Fibroblast of mammary gland (primary cell): Measurements from ENCODE around the gene RNF8.

Experiments used
- DNase-seq: peaks from one replicate; pipeline ENCODE4 v3.0.0-alpha.2; 2010; ENCODE audit warnings: low read depth
- H3K4me3 ChIP-seq: 2 replicates; pipeline ENCODE4 v1.5.1; 2011; ENCODE audit warnings: low read depth, mild to moderate bottlenecking, low read length, moderate library complexity; ENCODE audit not compliant: control insufficient read depth
- CTCF ChIP-seq: conservative IDR thresholded peaks from 2 replicates; pipeline ENCODE4 v1.5.1; 2011; ENCODE audit warnings: low read depth, low read length, inconsistent platforms; ENCODE audit not compliant: control insufficient read depth, insufficient read depth

Gene RNF8

GRCh38 chr6:37309692-37310091 is 44.1 kb upstream of the RNF8 start:
- no peak for TF ChIP-seq CTCF
- H3K4me3 ChIP-seq, result no peak overlapping the region

GRCh38 chr6:37310966-37311365 is 42.8 kb upstream of the RNF8 start:
- no peak for TF ChIP-seq CTCF
- no peak for DNase-seq

More at GRCh38 chr6:37309692-37310091, 44.1 kb upstream of the RNF8 start:
- no peak for DNase-seq

GRCh38 chr6:37311741-37312473 is 41.9 kb upstream of the RNF8 start:
- H3K4me3 ChIP-seq, result no peak overlapping the region
- peak; percentile 47 for DNase-seq
- TF ChIP-seq CTCF, result no peak

More at GRCh38 chr6:37310966-37311365, 42.8 kb upstream of the RNF8 start:
- no peak overlapping the region for H3K4me3 ChIP-seq

GRCh38 chr6:37313723-37314486 is 39.9 kb upstream of the RNF8 start:
- H3K4me3 ChIP-seq, result no peak overlapping the region
- DNase-seq, result no peak

GRCh38 chr6:37314487-37315156 is 39.2 kb upstream of the RNF8 start:
- DNase-seq, result peak; percentile 47
- TF ChIP-seq CTCF, result peak; percentile 61
- H3K4me3 ChIP-seq, result no peak overlapping the region

More at GRCh38 chr6:37313723-37314486, 39.9 kb upstream of the RNF8 start:
- no peak for TF ChIP-seq CTCF

GRCh38 chr6:37315157-37315515 is 38.6 kb upstream of the RNF8 start:
- DNase-seq, result no peak
- H3K4me3 ChIP-seq, result no peak overlapping the region
- TF ChIP-seq CTCF, result no peak
